ENCODE results near the gene MRPS10. TPM values are rescaled to one million over a fixed set of nuclear protein-coding genes. Genes with fewer than 3 reads are reported as not detected.

Gene MRPS10
- total RNA-seq, 1 donor, result 26.8 TPM

- Histone ChIP-seq H3K4me1 (ENCODE audit: insufficient read depth, low read length) (no peaks in the 10 kb centered on the region), H3K27me3 (ENCODE audit: insufficient read depth, low read length) (no peaks in the 10 kb centered on the region), H3K4me3 (ENCODE audit: low read length) (no peak overlapping the region), H3K9me3 (ENCODE audit: low read depth, low read length) (no peaks in the 10 kb centered on the region)
Measured at GRCh38 chr6:42162384-42162783, 55.3 kb downstream of the MRPS10 start.

GRCh38 chr6:42159431-42160024 lies 58.1 kb downstream of the MRPS10 start:
- H3K9me3 ChIP-seq (ENCODE audit: low read depth, low read length), result no peaks in the 10 kb centered on the region
- no peak overlapping the region for H3K4me3 ChIP-seq (ENCODE audit: low read length)
- no peaks in the 10 kb centered on the region for H3K27me3 ChIP-seq (ENCODE audit: insufficient read depth, low read length)
- H3K4me1 ChIP-seq (ENCODE audit: insufficient read depth, low read length), result no peaks in the 10 kb centered on the region

GRCh38 chr6:42158631-42159030 lies 59.0 kb downstream of the MRPS10 start:
- Histone ChIP-seq H3K4me1 (ENCODE audit: insufficient read depth, low read length) (no peaks in the 10 kb centered on the region), H3K27me3 (ENCODE audit: insufficient read depth, low read length) (no peaks in the 10 kb centered on the region), H3K9me3 (ENCODE audit: low read depth, low read length) (no peaks in the 10 kb centered on the region), H3K4me3 (ENCODE audit: low read length) (no peak overlapping the region)

- no peaks in the 10 kb centered on the region for H3K9me3 ChIP-seq (ENCODE audit: low read depth, low read length)
Measured at GRCh38 chr6:42158011-42158410, 59.6 kb downstream of the MRPS10 start.

More at GRCh38 chr6:42158011-42158410, 59.6 kb downstream of the MRPS10 start:
- H3K4me3 ChIP-seq (ENCODE audit: low read length), result no peak overlapping the region
- H3K4me1 ChIP-seq (ENCODE audit: insufficient read depth, low read length), result no peaks in the 10 kb centered on the region
- H3K27me3 ChIP-seq (ENCODE audit: insufficient read depth, low read length), result no peaks in the 10 kb centered on the region

Other genes with a start within 250 kb of the MRPS10 start
- gene TAF8, start 167.3 kb downstream of the MRPS10 start, total RNA-seq, result 25.9 TPM
- gene C6orf132, start 75.2 kb downstream of the MRPS10 start, total RNA-seq, result not detected
- gene GUCA1A, start 44.5 kb downstream of the MRPS10 start, total RNA-seq, result not detected
- gene GUCA1B, start 22.9 kb downstream of the MRPS10 start, total RNA-seq, result 0.84 TPM
- 9.8 TPM for gene TRERF1, start 234.1 kb upstream of the MRPS10 start, total RNA-seq

All from mononuclear cell (primary cell).